Measurements from ENCODE around the gene OR10H2. TPM values are rescaled to one million over a fixed set of nuclear protein-coding genes. Genes with fewer than 3 reads are reported as not detected.

OR10H2 gene
- total and polyA plus RNA-seq, 2 of the 8 experiments (the other 6 are each of a cell fraction or from before 2014, with no cell fraction given) = not detected

DNA sequence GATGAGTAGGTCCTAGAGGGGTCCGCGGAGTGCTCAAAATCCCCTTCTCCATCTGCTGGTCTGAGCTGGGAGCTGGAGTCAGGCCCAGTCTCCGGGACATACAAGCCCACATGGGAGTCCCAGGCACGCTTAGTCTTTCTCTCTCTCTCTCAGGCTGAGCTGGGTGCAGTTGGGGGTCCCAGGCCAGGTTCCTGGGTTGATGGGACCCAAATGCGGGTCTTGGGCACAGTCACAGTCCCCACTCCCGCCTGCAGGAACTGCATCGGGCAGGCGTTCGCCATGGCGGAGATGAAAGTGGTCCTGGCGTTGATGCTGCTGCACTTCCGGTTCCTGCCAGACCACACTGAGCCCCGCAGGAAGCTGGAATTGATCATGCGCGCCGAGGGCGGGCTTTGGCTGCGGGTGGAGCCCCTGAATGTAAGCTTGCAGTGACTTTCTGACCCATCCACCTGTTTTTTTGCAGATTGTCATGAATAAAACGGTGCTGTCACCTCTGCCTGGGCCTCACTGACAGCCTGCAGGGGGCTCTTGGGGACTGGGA, 31.1 kb upstream of the OR10H2 start:
- no peaks in the 10 kb centered on the region for H3K23me2 ChIP-seq (ENCODE audit: low read depth, low read length)
- TF ChIP-seq EZH2 (IDR thresholded peaks at IDR 0.05; ENCODE audit: low read depth, low read length, severe bottlenecking) = no peak
- no peak for TF ChIP-seq CHD2 (IDR thresholded peaks at IDR 0.05; ENCODE audit: low read length)
- no peak for TF ChIP-seq NANOG (IDR thresholded peaks at IDR 0.05; ENCODE audit: insufficient read depth, low read depth, low read length, poor library complexity, severe bottlenecking)
- no peak for TF ChIP-seq RBBP5 (IDR thresholded peaks at IDR 0.05; ENCODE audit: borderline replicate concordance, low read depth, low read length)
- no peak for TF ChIP-seq YY1 (IDR thresholded peaks at IDR 0.05; ENCODE audit: low read depth, low read length)
- TF ChIP-seq POLR2A (IDR thresholded peaks at IDR 0.05; ENCODE audit: control extremely low read depth in 1 of 2, low read depth in 2 of 2, low read length in 2 of 2) = no peak

More for the DNA sequence above, 31.1 kb upstream of the OR10H2 start:
- Histone ChIP-seq H4K91ac (replicated peaks; ENCODE audit: insufficient read length, low read length) (no peak overlapping the region), H2BK12ac (ENCODE audit: low read depth, low read length) (no peak overlapping the region), H3K4me1 (replicated peaks in 1 of 4; ENCODE audit: control insufficient read depth in 3 of 4, insufficient read depth in 4 of 4, low read length in 3 of 4) (no peaks in the 10 kb centered on the region), H3K18ac (ENCODE audit: extremely low read depth, low read length) (no peak overlapping the region), H3K9ac (replicated peaks in 1 of 4; ENCODE audit: extremely low read depth in 1 of 4, low read depth in 3 of 4, low read length in 3 of 4) (no peak overlapping the region), H3K56ac (replicated peaks; ENCODE audit: insufficient read length, low read depth, low read length) (no peak overlapping the region), H3K4ac (replicated peaks; ENCODE audit: insufficient read length, low read depth, low read length) (no peak overlapping the region), H3K23ac (ENCODE audit: insufficient read length) (no peak overlapping the region), H3K27me3 (replicated peaks in 1 of 4; ENCODE audit: control insufficient read depth in 3 of 4, extremely low read depth in 1 of 4, insufficient read depth in 3 of 4, low read length in 3 of 4) (no peaks in the 10 kb centered on the region), H2AK5ac (ENCODE audit: low read depth, low read length) (no peak overlapping the region), H4K5ac (ENCODE audit: insufficient read length, low read depth, low read length) (no peak overlapping the region), H3K27ac (ENCODE audit: low read depth, low read length) (no peak overlapping the region), H3K9me3 (ENCODE audit: insufficient read depth in 2 of 2, low read depth in 1 of 2, low read length in 1 of 2) (peaks cover 44 to 49% of the 10 kb centered on the region in 2 experiments), H3K79me1 (ENCODE audit: low read depth, low read length) (no peaks in the 10 kb centered on the region), H4K20me1 (replicated peaks in 1 of 2; ENCODE audit: control insufficient read depth in 1 of 2, insufficient read depth in 2 of 2, low read length in 2 of 2) (no peaks in the 10 kb centered on the region), H3K14ac (ENCODE audit: insufficient read length) (no peak overlapping the region), H3K79me2 (ENCODE audit: control insufficient read depth in 1 of 2, insufficient read depth in 2 of 2, low read length in 2 of 2) (no peaks in the 10 kb centered on the region), H2AFZ (ENCODE audit: low read length) (no peak overlapping the region), H3K4me3 (ENCODE audit: extremely low read depth in 1 of 4, insufficient read depth in 2 of 4, low read depth in 3 of 4, low read length in 4 of 4) (no peak overlapping the region), H3K36me3 (ENCODE audit: control insufficient read depth in 2 of 4, insufficient read depth in 4 of 4, low read length in 3 of 4) (no peaks in the 10 kb centered on the region), H2BK120ac (replicated peaks; ENCODE audit: low read depth, low read length) (no peak overlapping the region), H4K8ac (ENCODE audit: extremely low read depth, insufficient read depth, low read length) (no peak overlapping the region), H3K4me2 (ENCODE audit: insufficient read depth in 1 of 2, low read depth in 2 of 2, low read length in 2 of 2) (no peak overlapping the region), H2BK20ac (ENCODE audit: low read length) (no peak overlapping the region), H2BK15ac (ENCODE audit: low read length) (no peak overlapping the region), H2BK5ac (ENCODE audit: low read depth, low read length) (no peak overlapping the region)
- FAIRE-seq (no peak), DNase-seq (ENCODE audit: low read depth in 1 of 2, low spot score in 2 of 2) (no peak)
- 81% methylated on average over 16 of the region's 19 CpGs; no CpG with 5 or more reads in 1 of the 2 experiments for WGBS, 2 experiments (ENCODE audit: extremely low coverage in 1 of 2, insufficient coverage in 1 of 2, insufficient read length in 1 of 2, insufficient replicate concordance in 2 of 2, low coverage in 1 of 2, low lambda C conversion rate in 2 of 2, missing lambda C conversion rate in 1 of 2)
- CTCF ChIA-PET (ENCODE audit: partially characterized antibody) = no interaction called here
- POLR2A ChIA-PET (ENCODE audit: partially characterized antibody) = no interaction called here

Data from H1 (cell line).